Lower leg skin (tissue), 4 donors: ENCODE measurements around the gene CLN6. TPM values are rescaled to one million over a fixed set of nuclear protein-coding genes. Genes with fewer than 3 reads are reported as not detected.

ENCODE experiments used
- DNase-seq, 2 donors: peaks; one replicate each; pipeline ENCODE4 v3.0.0-alpha.2; 2019; ENCODE audit warnings: low spot score in 2 of 2
- H3K4me3 ChIP-seq: fragments of 200-600 bp; sonication (generic); 2 replicates; pipeline ENCODE4 v1.5.1; 2017; ENCODE audit warnings: mild to moderate bottlenecking, low read depth; ENCODE audit not compliant: poor library complexity, severe bottlenecking
- POLR2A ChIP-seq, 2 donors: fragments of 450-650 bp; IDR thresholded peaks; one replicate each; pipeline ENCODE4 v1.6.1; 2016 to 2017; ENCODE audit warnings: antibody characterized with exemption in 2 of 2, mild to moderate bottlenecking in 1 of 2, moderate library complexity in 1 of 2
- WGBS, 2 donors: methylation state at CpG; one replicate each; pipeline ENCODE4 v1.1.5; 2018; 5-methylcytosine and 5-hydroxymethylcytosine counted together
- intact Hi-C: fragments of 100-400 bp; cut with DNase I; formaldehyde crosslinking; loops from one replicate; pipeline ENCODE4 v1.15.0; 2023; ENCODE audit warnings: low total_unique reads
- total RNA-seq, 4 donors: library from RNA; depleted of rRNA; stranded (reverse); fragments of >200 nt; gene quantifications; one replicate each; pipeline ENCODE4 v1.1.0, GENCODE V29; 2016
- TF ChIP-seq, protein P1 (sequence below), 3 donors: fragments of 450-650 bp; IDR thresholded peaks; one replicate each; pipeline ENCODE4 v1.5.1; 2016; ENCODE audit warnings: antibody characterized with exemption in 3 of 3, mild to moderate bottlenecking in 3 of 3, moderate library complexity in 2 of 3

Gene CLN6
- total RNA-seq, 4 donors from 2014 or later, result 9.9 to 22.5 (median 15.1) TPM

DNA sequence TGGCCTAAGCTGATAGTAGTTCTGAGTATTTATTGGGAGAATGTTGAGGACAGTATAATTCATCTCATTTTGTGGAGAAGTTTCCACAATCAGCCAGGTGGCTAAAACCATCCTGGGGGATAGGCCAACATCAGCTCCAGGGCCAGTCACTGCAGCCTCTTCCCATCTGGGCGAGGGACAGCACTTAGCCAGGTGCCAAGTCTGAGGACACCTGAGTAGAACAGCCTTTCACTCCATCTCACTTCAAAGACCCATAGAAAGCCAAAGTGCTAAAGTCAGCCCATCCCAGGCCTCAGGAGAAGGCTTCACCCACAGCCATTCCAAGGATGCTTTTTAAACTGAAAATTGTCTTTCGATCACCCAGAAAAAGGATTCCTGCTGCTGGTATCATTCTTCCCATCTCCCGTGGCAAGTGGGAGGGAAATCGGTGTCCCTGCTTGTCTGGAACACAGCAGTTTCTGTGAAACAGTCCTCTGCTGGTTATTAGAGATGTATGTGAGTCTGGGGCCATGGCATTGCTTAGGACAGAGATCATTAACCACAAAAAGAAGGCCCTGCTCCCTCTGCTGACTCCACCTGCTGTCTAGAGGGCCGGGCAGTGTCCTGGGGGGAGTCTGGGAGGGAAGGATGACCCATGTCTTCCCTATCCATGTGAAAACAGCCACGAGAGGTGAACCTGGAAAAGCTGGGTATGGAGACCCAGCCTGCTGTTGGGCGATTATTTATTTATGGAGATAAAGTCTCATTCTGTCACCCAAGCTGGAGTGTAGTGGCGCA lies 34.0 kb downstream of the CLN6 start:
- 78 to 84% methylated on average over 8 of the region's 8 CpGs for WGBS, 2 donors
- DNase-seq, result no peak

GRCh38 chr15:68192804-68193486 lies 36.6 kb downstream of the CLN6 start:
- 75 to 78% methylated on average over 5 of the region's 5 CpGs for WGBS, 2 donors
- intact Hi-C loops, result no loop called here
- DNase-seq, result no peak
- H3K4me3 ChIP-seq, result no peak overlapping the region
- no peak for TF ChIP-seq POLR2A (IDR thresholded peaks at IDR 0.05)
- TF ChIP-seq, protein P1, sequence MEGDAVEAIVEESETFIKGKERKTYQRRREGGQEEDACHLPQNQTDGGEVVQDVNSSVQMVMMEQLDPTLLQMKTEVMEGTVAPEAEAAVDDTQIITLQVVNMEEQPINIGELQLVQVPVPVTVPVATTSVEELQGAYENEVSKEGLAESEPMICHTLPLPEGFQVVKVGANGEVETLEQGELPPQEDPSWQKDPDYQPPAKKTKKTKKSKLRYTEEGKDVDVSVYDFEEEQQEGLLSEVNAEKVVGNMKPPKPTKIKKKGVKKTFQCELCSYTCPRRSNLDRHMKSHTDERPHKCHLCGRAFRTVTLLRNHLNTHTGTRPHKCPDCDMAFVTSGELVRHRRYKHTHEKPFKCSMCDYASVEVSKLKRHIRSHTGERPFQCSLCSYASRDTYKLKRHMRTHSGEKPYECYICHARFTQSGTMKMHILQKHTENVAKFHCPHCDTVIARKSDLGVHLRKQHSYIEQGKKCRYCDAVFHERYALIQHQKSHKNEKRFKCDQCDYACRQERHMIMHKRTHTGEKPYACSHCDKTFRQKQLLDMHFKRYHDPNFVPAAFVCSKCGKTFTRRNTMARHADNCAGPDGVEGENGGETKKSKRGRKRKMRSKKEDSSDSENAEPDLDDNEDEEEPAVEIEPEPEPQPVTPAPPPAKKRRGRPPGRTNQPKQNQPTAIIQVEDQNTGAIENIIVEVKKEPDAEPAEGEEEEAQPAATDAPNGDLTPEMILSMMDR (IDR thresholded peaks at IDR 0.05), result no peak

More for the DNA sequence above, 34.0 kb downstream of the CLN6 start:
- intact Hi-C loops, result no loop called here
- TF ChIP-seq POLR2A (IDR thresholded peaks at IDR 0.05), result no peak
- TF ChIP-seq, protein P1 (IDR thresholded peaks at IDR 0.05), result no peak
- no peak overlapping the region for H3K4me3 ChIP-seq

DNA sequence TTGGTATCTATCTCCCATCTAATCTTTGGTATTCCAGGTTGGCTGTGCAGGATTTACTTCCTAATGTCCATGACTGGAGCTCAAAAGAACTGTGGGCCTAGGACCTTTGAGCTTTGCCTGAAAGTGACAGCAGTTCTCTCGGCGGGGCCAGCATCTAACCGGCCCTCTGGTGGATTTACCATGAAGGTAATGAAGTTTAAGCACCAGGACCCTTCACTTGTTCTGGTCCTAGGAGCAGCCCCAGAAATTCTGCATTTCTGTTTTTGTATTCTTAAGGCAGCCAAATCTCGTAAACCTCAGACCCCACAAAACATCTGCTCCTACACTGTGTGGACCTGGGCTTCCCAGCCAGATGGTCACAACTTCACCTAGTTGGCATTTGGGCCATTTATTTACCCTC lies 37.4 kb downstream of the CLN6 start:
- H3K4me3 ChIP-seq, result no peak overlapping the region
- no peak for DNase-seq
- WGBS, 2 donors, result 93 to 96% methylated on average over 4 of the region's 4 CpGs
- TF ChIP-seq, protein P1 (IDR thresholded peaks at IDR 0.05), result no peak
- no peak for TF ChIP-seq POLR2A (IDR thresholded peaks at IDR 0.05)
- intact Hi-C loops, result no loop called here

DNA sequence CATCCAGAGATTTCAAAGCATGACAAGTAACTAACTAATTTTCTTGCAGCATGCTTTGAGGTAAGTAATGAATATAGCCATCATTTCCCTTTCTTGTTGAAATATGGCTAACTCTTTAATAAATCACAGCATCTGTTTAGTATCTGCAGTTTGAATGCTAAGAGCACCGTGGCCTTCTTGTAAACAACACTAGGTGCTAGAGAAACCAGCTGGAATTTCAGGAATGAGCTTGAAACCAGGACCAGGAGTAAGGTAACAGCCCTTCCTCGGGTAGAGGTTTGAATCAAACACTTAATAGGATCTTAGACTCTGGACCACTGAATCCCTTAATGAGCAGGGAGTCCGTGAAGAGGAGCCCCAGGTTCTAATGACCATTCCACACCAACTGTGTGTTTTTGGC lies 38.0 kb downstream of the CLN6 start:
- TF ChIP-seq, protein P1 (IDR thresholded peaks at IDR 0.05), result no peak
- no peak for TF ChIP-seq POLR2A (IDR thresholded peaks at IDR 0.05)
- 62 to 65% methylated on average over 3 of the region's 3 CpGs for WGBS, 2 donors
- DNase-seq, result no peak
- intact Hi-C loops, result no loop called here
- H3K4me3 ChIP-seq, result no peak overlapping the region

- no peak overlapping the region for H3K4me3 ChIP-seq
- WGBS, 2 donors, result 90% methylated on average over 4 of the region's 4 CpGs
- DNase-seq, result no peak
- TF ChIP-seq POLR2A (IDR thresholded peaks at IDR 0.05), result no peak
- TF ChIP-seq, protein P1 (IDR thresholded peaks at IDR 0.05), result no peak
- intact Hi-C loops, result no loop called here
Observed at GRCh38 chr15:68190048-68190447, 39.5 kb downstream of the CLN6 start.
